HCT116 (cell line): Measurements from ENCODE around the gene HK1. TPM values are rescaled to one million over a fixed set of nuclear protein-coding genes. Genes with fewer than 3 reads are reported as not detected.

Experiments used
- ATAC-seq: fragments of 200-7000 bp; cut with Tn5 transposase; 2 replicates; pipeline ENCODE4 v1.9.1; 2020; ENCODE audit warnings: mild to moderate bottlenecking, moderate library complexity
- BruUV-seq: library from RNA; stranded (reverse); fragments of 400-500 nt; replicated peaks from 2 replicates; lab custom pipeline; 2021; lab: Mats Ljungman, UMichigan
- CTCF ChIA-PET: fragments of 300-600 bp; sonication (Branson Sonifier 250); formaldehyde crosslinking; loops from one replicate; lab custom pipeline; 2021; ENCODE audit warnings: antibody characterized with exemption; lab: Charles Lee
- POLR2A ChIA-PET: fragments of 300-600, 350-600 bp; sonication (Branson Sonifier 250); formaldehyde crosslinking; loops from one replicate; lab custom pipeline; 2021; ENCODE audit warnings: antibody characterized with exemption; lab: Charles Lee
- RAD21 ChIA-PET, 2 experiments: fragments of 300-600 bp; sonication (Branson Sonifier 250); formaldehyde crosslinking; loops; one replicate each; lab custom pipeline; 2023; ENCODE audit warnings: low total read pairs in 2 of 2; ENCODE audit not compliant: uncharacterized antibody in 2 of 2, unreplicated experiment in 2 of 2, low non-redundant PET in 1 of 2; lab: Charles Lee
- DNase-seq: peaks from one replicate; pipeline ENCODE4 v3.0.0-alpha.2; 2010; ENCODE audit warnings: low read depth, low spot score
- H2AFZ ChIP-seq: fragments of 200-600 bp; shearing (Covaris generic), sonication (generic); 2 replicates; pipeline ENCODE4 v1.6.1; 2017; ENCODE audit warnings: low read depth, mixed run types, mixed read lengths, antibody characterized with exemption, low read length; ENCODE audit not compliant: poor library complexity, severe bottlenecking
- H3K27ac ChIP-seq: 2 replicates; pipeline ENCODE4 v1.5.1; 2012; ENCODE audit warnings: low read depth, low read length
- H3K27me3 ChIP-seq: fragments of 200-600 bp; sonication (generic); 2 replicates; pipeline ENCODE4 v1.6.1; 2016; ENCODE audit warnings: mixed run types, low read length, mixed read lengths; ENCODE audit not compliant: insufficient read depth
- H3K36me3 ChIP-seq, 2 experiments: fragments of 200-500 bp in 1 of 2; fragments of 200-600 bp in 1 of 2; sonication (Bioruptor generic) in 1 of 2; sonication (generic) in 1 of 2; 2 replicates each; pipeline versions ENCODE4 v1.5.1 to v1.6.1; 2014 to 2016; ENCODE audit warnings: low read length in 2 of 2, inconsistent platforms in 1 of 2, mixed read lengths in 1 of 2, mixed run types in 1 of 2; ENCODE audit not compliant: insufficient read depth in 2 of 2, control insufficient read depth in 1 of 2
- H3K4me1 ChIP-seq, 2 experiments: fragments of 200-600 bp in 1 of 2; sonication (generic) in 1 of 2; 2 replicates each; pipeline versions ENCODE4 v1.5.1 to v1.6.1; 2012 to 2017; ENCODE audit warnings: low read length in 2 of 2, inconsistent platforms in 1 of 2, mild to moderate bottlenecking in 1 of 2, mixed read lengths in 1 of 2, mixed run types in 1 of 2, moderate library complexity in 1 of 2; ENCODE audit not compliant: insufficient read depth in 2 of 2, control insufficient read depth in 1 of 2
- H3K4me2 ChIP-seq: fragments of 200-600 bp; sonication (generic); 2 replicates; pipeline ENCODE4 v1.6.1; 2017; ENCODE audit warnings: mixed run types, low read length, mixed read lengths
- H3K4me3 ChIP-seq, 2 experiments: fragments of 200-600 bp in 1 of 2; sonication (generic) in 1 of 2; replicated peaks in 1 of 2; 2 replicates each; pipeline ENCODE4 v1.5.1; 2011 to 2016; ENCODE audit warnings: low read length in 2 of 2, control low read depth in 1 of 2, low read depth in 1 of 2, mild to moderate bottlenecking in 1 of 2, mixed read lengths in 1 of 2, mixed run types in 1 of 2
- H3K79me2 ChIP-seq: fragments of 200-600 bp; sonication (generic); 2 replicates; pipeline ENCODE4 v1.6.1; 2017; ENCODE audit warnings: mild to moderate bottlenecking, mixed run types, low read length, moderate library complexity, mixed read lengths; ENCODE audit not compliant: insufficient read depth
- H3K9ac ChIP-seq: fragments of 200-600 bp; sonication (generic); 2 replicates; pipeline ENCODE4 v1.6.1; 2016; ENCODE audit warnings: low read length, mixed read lengths
- H3K9me2 ChIP-seq: fragments of 200-600 bp; sonication (generic), shearing (Covaris generic); 2 replicates; pipeline ENCODE4 v1.6.1; 2017; ENCODE audit warnings: mixed run types, mild to moderate bottlenecking, moderate library complexity; ENCODE audit not compliant: insufficient read depth
- H3K9me3 ChIP-seq, 2 experiments: fragments of 200-500 bp in 1 of 2; fragments of 200-600 bp in 1 of 2; sonication (Bioruptor generic) in 1 of 2; sonication (generic) in 1 of 2; 2 replicates each; pipeline ENCODE4 v1.6.1; 2014 to 2017; ENCODE audit warnings: low read length in 2 of 2, mixed read lengths in 2 of 2, inconsistent platforms in 1 of 2, low read depth in 1 of 2, mild to moderate bottlenecking in 1 of 2, mixed run types in 1 of 2, moderate library complexity in 1 of 2; ENCODE audit not compliant: control insufficient read depth in 1 of 2, insufficient read depth in 1 of 2
- H4K20me1 ChIP-seq: fragments of 200-600 bp; sonication (generic), shearing (Covaris generic); 2 replicates; pipeline ENCODE4 v1.6.1; 2017; ENCODE audit warnings: mixed run types, mild to moderate bottlenecking, moderate library complexity; ENCODE audit not compliant: insufficient read depth
- CEBPB ChIP-seq: IDR thresholded peaks from 2 replicates; pipeline ENCODE4 v1.6.1; 2012; ENCODE audit warnings: low read depth
- CTCF ChIP-seq, 3 experiments: fragments of 200-600 bp in 1 of 3; sonication (generic) in 1 of 3; IDR thresholded peaks in 2 of 3; conservative IDR thresholded peaks in 1 of 3; 2 replicates each; pipeline ENCODE4 v1.5.1; 2012 to 2017; ENCODE audit warnings: low read depth in 2 of 3, low read length in 2 of 3, antibody characterized with exemption in 1 of 3, borderline replicate concordance in 1 of 3, control low read depth in 1 of 3, mild to moderate bottlenecking in 1 of 3, mixed read lengths in 1 of 3, mixed run types in 1 of 3, moderate library complexity in 1 of 3; ENCODE audit not compliant: insufficient read depth in 1 of 3
- EGR1 ChIP-seq: IDR thresholded peaks from 2 replicates; pipeline ENCODE4 v1.6.1; 2012; ENCODE audit warnings: low read depth
- EZH2phosphoT487 ChIP-seq: fragments of 200-600 bp; IDR thresholded peaks from 2 replicates; pipeline ENCODE4 v1.6.1; 2018; ENCODE audit warnings: antibody characterized with exemption, borderline replicate concordance
- JUND ChIP-seq: IDR thresholded peaks from 2 replicates; pipeline ENCODE4 v1.6.1; 2012
- POLR2A ChIP-seq: IDR thresholded peaks from 2 replicates; pipeline ENCODE4 v1.7.0; 2011; ENCODE audit warnings: borderline replicate concordance; ENCODE audit not compliant: insufficient read depth, insufficient read length; ENCODE audit errors: extremely low read depth
- SIN3A ChIP-seq: IDR thresholded peaks from 2 replicates; pipeline ENCODE4 v1.6.1; 2012; ENCODE audit warnings: low read depth
- SRF ChIP-seq: IDR thresholded peaks from 2 replicates; pipeline ENCODE4 v1.6.1; 2012; ENCODE audit warnings: low read depth
- YY1 ChIP-seq: IDR thresholded peaks from 2 replicates; pipeline ENCODE4 v1.6.1; 2011; ENCODE audit warnings: low read length, low read depth, moderate library complexity, mild to moderate bottlenecking; ENCODE audit not compliant: insufficient replicate concordance; ENCODE audit errors: extremely low read depth
- ZBTB33 ChIP-seq: IDR thresholded peaks from 2 replicates; pipeline ENCODE4 v1.6.1; 2011; ENCODE audit warnings: mild to moderate bottlenecking, low read length, moderate library complexity; ENCODE audit not compliant: insufficient replicate concordance; ENCODE audit errors: extremely low read depth
- ZNF274 ChIP-seq: fragments of 200-500 bp; sonication (Bioruptor generic); IDR thresholded peaks from 2 replicates; pipeline ENCODE4 v1.6.1; 2014; ENCODE audit warnings: mild to moderate bottlenecking, low read depth, low read length, inconsistent platforms
- intact Hi-C: fragments of 100-400 bp; cut with micrococcal nuclease; formaldehyde crosslinking; loops from 2 replicates; pipeline ENCODE4 v1.10.0; 2022
- total RNA-seq: library from RNA; stranded (reverse); gene quantifications from one replicate; pipeline ENCODE4 v1.2.1, GENCODE V29; 2021; ENCODE audit not compliant: unreplicated experiment
- TF ChIP-seq, protein P1 (sequence below): IDR thresholded peaks from 2 replicates; pipeline ENCODE4 v1.6.1; 2012

HK1 gene
- total RNA-seq, 1 experiment from 2014 or later: 50.3 TPM

GRCh38 chr10:69408318-69409175, 130.3 kb downstream of the HK1 start (continued):
- TF ChIP-seq CTCF (IDR thresholded peaks at IDR 0.05 in 2 of 3, conservative IDR thresholded peaks at IDR 0.05 in 1 of 3; ENCODE audit: borderline replicate concordance in 1 of 3, insufficient read depth in 1 of 3, low read depth in 2 of 3, low read length in 2 of 3) (peak; percentile 30 to 59 (median 55); a peak in 5 of 6 replicates), JUND (no peak), EZH2phosphoT487 (no peak)

- H3K9ac ChIP-seq: peak overlapping the region; percentile 47
- POLR2A ChIA-PET: no interaction called here
- H3K4me3 ChIP-seq: no peak overlapping the region
- TF ChIP-seq EZH2phosphoT487: no peak
- TF ChIP-seq CEBPB: no peak
- TF ChIP-seq CTCF (IDR thresholded peaks at IDR 0.05 in 2 of 3, conservative IDR thresholded peaks at IDR 0.05 in 1 of 3; ENCODE audit: borderline replicate concordance in 1 of 3, insufficient read depth in 1 of 3, low read depth in 2 of 3, low read length in 2 of 3): no peak
- no peak for TF ChIP-seq ZBTB33
- TF ChIP-seq, protein P1, sequence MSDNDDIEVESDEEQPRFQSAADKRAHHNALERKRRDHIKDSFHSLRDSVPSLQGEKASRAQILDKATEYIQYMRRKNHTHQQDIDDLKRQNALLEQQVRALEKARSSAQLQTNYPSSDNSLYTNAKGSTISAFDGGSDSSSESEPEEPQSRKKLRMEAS: no peak
- TF ChIP-seq YY1: no peak
- no peak for TF ChIP-seq SIN3A
- TF ChIP-seq EGR1: no peak
- no peak for TF ChIP-seq ZNF274
- no peak for TF ChIP-seq POLR2A
- no peak for TF ChIP-seq SRF
Observed at GRCh38 chr10:69409176-69409495, 130.8 kb downstream of the HK1 start.

More at GRCh38 chr10:69409176-69409495, 130.8 kb downstream of the HK1 start:
- Histone ChIP-seq H3K27ac (peak overlapping the region; percentile 34; the same call in 1 of the 2 replicates), H3K79me2 (no peaks in the 10 kb centered on the region), H3K4me1 (peaks cover 9 to 21% of the 10 kb centered on the region in 2 experiments), H3K9me2 (no peaks in the 10 kb centered on the region), H3K4me2 (peak overlapping the region; percentile 53), H3K27me3 (no peaks in the 10 kb centered on the region), H2AFZ (peak overlapping the region; percentile 67), H3K9me3 (no peaks in the 10 kb centered on the region), H3K36me3 (no peaks in the 10 kb centered on the region), H4K20me1 (no peaks in the 10 kb centered on the region)
- no peak for DNase-seq
- ATAC-seq: no peak
- BruUV-seq: TSS peak; percentile 60
- ChIA-PET CTCF (interaction anchor here (1.0 to 4.4 kb wide), 15 partner anchors 10 to 405 kb away, joined by 4 to 46 read pairs (median 6); partner anchors contain the start of genes HKDC1 and TSPAN15), RAD21 (no interaction called here)
- intact Hi-C loops: loop anchor here (2.0 kb wide), 1 partner anchor 230 kb away; no protein-coding TSS in a partner anchor
